SK-N-SH (cell line): ENCODE measurements around the gene EIPR1. TPM values are rescaled to one million over a fixed set of nuclear protein-coding genes. Genes with fewer than 3 reads are reported as not detected.

Experiments
- CTCF ChIA-PET: fragments of 300-600, 350-600 bp; formaldehyde crosslinking; extraction: SDS; loops from one replicate; lab custom pipeline; 2021; lab: Yijun Ruan, JAX
- POLR2A ChIA-PET: fragments of 350-600 bp; sonication (Branson Sonifier 250); formaldehyde crosslinking; extraction: SDS; loops from one replicate; lab custom pipeline; 2020; ENCODE audit warnings: antibody characterized with exemption, inconsistent platforms; lab: Yijun Ruan, JAX
- DNase-seq: peaks from one replicate; pipeline ENCODE4 v3.0.0; 2012
- H2AFZ ChIP-seq: fragments of 200-600 bp; sonication (generic); 2 replicates; pipeline ENCODE4 v1.8.1; 2016; ENCODE audit warnings: antibody characterized with exemption, mild to moderate bottlenecking, low read depth
- H3F3A ChIP-seq: fragments of 200-600 bp; sonication (generic); replicated peaks from 2 replicates; pipeline ENCODE3; 2016; ENCODE audit warnings: antibody characterized with exemption, mild to moderate bottlenecking; ENCODE audit not compliant: insufficient read depth
- H3K27ac ChIP-seq, 2 experiments: fragments of 200-500 bp in 1 of 2; fragments of 200-600 bp in 1 of 2; sonication (Bioruptor generic) in 1 of 2; sonication (generic), shearing (Covaris generic) in 1 of 2; 2 replicates each; pipeline versions ENCODE4 v1.5.1 to v1.6.1; 2014 to 2016; ENCODE audit warnings: low read depth in 2 of 2, inconsistent platforms in 1 of 2, low read length in 1 of 2, mild to moderate bottlenecking in 1 of 2, mixed read lengths in 1 of 2
- H3K27me3 ChIP-seq: fragments of 200-600 bp; sonication (generic), shearing (Covaris generic); 2 replicates; pipeline ENCODE4 v1.6.1; 2016; ENCODE audit warnings: mixed run types; ENCODE audit not compliant: insufficient read depth
- H3K36me3 ChIP-seq, 2 experiments: fragments of 200-500 bp in 1 of 2; fragments of 200-600 bp in 1 of 2; sonication (Bioruptor generic) in 1 of 2; sonication (generic) in 1 of 2; replicated peaks in 1 of 2; 2 replicates each; pipeline versions ENCODE3 to v1.5.1; 2014 to 2016; ENCODE audit warnings: low read length in 1 of 2, mild to moderate bottlenecking in 1 of 2; ENCODE audit not compliant: insufficient read depth in 2 of 2, control insufficient read depth in 1 of 2
- H3K4me1 ChIP-seq, 2 experiments: fragments of 200-500 bp in 1 of 2; fragments of 200-600 bp in 1 of 2; sonication (Bioruptor generic) in 1 of 2; sonication (generic), shearing (Covaris generic) in 1 of 2; 2 replicates each; pipeline versions ENCODE4 v1.5.1 to v1.6.1; 2014 to 2016; ENCODE audit warnings: low read depth in 1 of 2, low read length in 1 of 2, mixed run types in 1 of 2; ENCODE audit not compliant: insufficient read depth in 2 of 2, control insufficient read depth in 1 of 2
- H3K4me2 ChIP-seq: fragments of 200-600 bp; sonication (generic), shearing (Covaris generic); 2 replicates; pipeline ENCODE4 v1.6.1; 2017; ENCODE audit warnings: mixed run types
- H3K4me3 ChIP-seq, 2 experiments: fragments of 200-500 bp in 1 of 2; fragments of 200-600 bp in 1 of 2; sonication (Bioruptor generic) in 1 of 2; sonication (generic), shearing (Covaris generic) in 1 of 2; 2 replicates each; pipeline versions ENCODE4 v1.5.1 to v1.8.1; 2014 to 2016; ENCODE audit warnings: low read depth in 2 of 2, inconsistent platforms in 1 of 2, low read length in 1 of 2, mild to moderate bottlenecking in 1 of 2, mixed read lengths in 1 of 2, moderate library complexity in 1 of 2
- H3K79me2 ChIP-seq: fragments of 200-600 bp; sonication (generic); 2 replicates; pipeline ENCODE4 v1.8.1; 2017; ENCODE audit warnings: mild to moderate bottlenecking; ENCODE audit not compliant: insufficient read depth
- H3K9ac ChIP-seq: fragments of 200-600 bp; sonication (generic); 2 replicates; pipeline ENCODE4 v1.6.1; 2017; ENCODE audit warnings: mixed run types
- H3K9me2 ChIP-seq: fragments of 200-600 bp; sonication (generic); 2 replicates; pipeline ENCODE4 v1.6.1; 2017; ENCODE audit warnings: mixed run types
- H3K9me3 ChIP-seq: fragments of 200-600 bp; sonication (generic); 2 replicates; pipeline ENCODE4 v1.6.1; 2017; ENCODE audit warnings: mixed run types, mild to moderate bottlenecking, moderate library complexity
- H4K20me1 ChIP-seq: fragments of 200-600 bp; sonication (generic); 2 replicates; pipeline ENCODE4 v1.6.1; 2017; ENCODE audit warnings: mild to moderate bottlenecking, mixed run types; ENCODE audit not compliant: insufficient read depth
- CHD2 ChIP-seq: fragments of 150-350 bp; IDR thresholded peaks from 2 replicates; pipeline ENCODE4 v1.6.1; 2018; ENCODE audit warnings: low read length; ENCODE audit not compliant: partially characterized antibody
- ELF1 ChIP-seq: IDR thresholded peaks from 2 replicates; pipeline ENCODE4 v1.4.0; 2012
- EZH2phosphoT487 ChIP-seq: fragments of 200-600 bp; sonication (generic); IDR thresholded peaks from 2 replicates; pipeline ENCODE4 v1.6.1; 2017; ENCODE audit warnings: low read depth, mixed run types, mild to moderate bottlenecking, antibody characterized with exemption, moderate library complexity, borderline replicate concordance
- FOSL2 ChIP-seq: IDR thresholded peaks from 2 replicates; pipeline ENCODE4 v1.4.0; 2012; ENCODE audit warnings: low read depth, mild to moderate bottlenecking, moderate library complexity, borderline replicate concordance
- FOXJ3 ChIP-seq: sonication (generic); formaldehyde crosslinking; IDR thresholded peaks from 2 replicates; pipeline ENCODE4 v1.5.1; 2020; ENCODE audit warnings: mild to moderate bottlenecking, missing genetic modification reagents
- FOXM1 ChIP-seq: IDR thresholded peaks from 2 replicates; pipeline ENCODE4 v1.4.0; 2012; ENCODE audit warnings: low read depth, mild to moderate bottlenecking
- GATA2 ChIP-seq: sonication (generic); formaldehyde crosslinking; IDR thresholded peaks from 2 replicates; pipeline ENCODE4 v1.5.0; 2020; ENCODE audit warnings: mild to moderate bottlenecking, missing genetic modification reagents
- IRF3 ChIP-seq: fragments of 150-350 bp; IDR thresholded peaks from 2 replicates; pipeline ENCODE4 v1.6.1; 2016; ENCODE audit warnings: mild to moderate bottlenecking, low read depth, low read length
- JUND ChIP-seq: IDR thresholded peaks from 2 replicates; pipeline ENCODE4 v1.4.0; 2012
- MEF2A ChIP-seq: IDR thresholded peaks from 2 replicates; pipeline ENCODE4 v1.4.0; 2012; ENCODE audit warnings: low read depth, borderline replicate concordance
- POLR2AphosphoS5 ChIP-seq: IDR thresholded peaks from 2 replicates; pipeline ENCODE4 v1.6.1; 2012; ENCODE audit warnings: low read depth, low read length
- RAD21 ChIP-seq: IDR thresholded peaks from 2 replicates; pipeline ENCODE4 v1.6.1; 2012; ENCODE audit warnings: mild to moderate bottlenecking, low read length
- REST ChIP-seq: IDR thresholded peaks from 2 replicates; pipeline ENCODE4 v1.6.1; 2012; ENCODE audit warnings: mild to moderate bottlenecking, low read depth, low read length, moderate library complexity
- RFX5 ChIP-seq: IDR thresholded peaks from 2 replicates; pipeline ENCODE4 v1.6.1; 2012; ENCODE audit warnings: mild to moderate bottlenecking, improper control_type of control experiment, low read length
- RXRA ChIP-seq: IDR thresholded peaks from 2 replicates; pipeline ENCODE4 v1.4.0; 2012; ENCODE audit warnings: low read depth, mild to moderate bottlenecking, borderline replicate concordance
- SMC3 ChIP-seq: IDR thresholded peaks from 2 replicates; pipeline ENCODE4 v1.6.1; 2012; ENCODE audit warnings: low read depth, low read length, improper control_type of control experiment
- TAF1 ChIP-seq: IDR thresholded peaks from 2 replicates; pipeline ENCODE4 v1.6.1; 2012; ENCODE audit warnings: low read depth, mild to moderate bottlenecking, low read length, moderate library complexity, borderline replicate concordance
- TCF12 ChIP-seq: IDR thresholded peaks from 2 replicates; pipeline ENCODE4 v1.4.0; 2012
- TEAD4 ChIP-seq: IDR thresholded peaks from 2 replicates; pipeline ENCODE4 v1.4.0; 2012; ENCODE audit warnings: mild to moderate bottlenecking, borderline replicate concordance; ENCODE audit not compliant: insufficient read depth
- USF2 ChIP-seq: fragments of 150-350 bp; IDR thresholded peaks from 2 replicates; pipeline ENCODE4 v1.6.1; 2017; ENCODE audit warnings: antibody characterized with exemption, low read length, low read depth, borderline replicate concordance
- WGBS: methylation state at CpG from one replicate; pipeline ENCODE4 v1.1.6; 2017; ENCODE audit warnings: low lambda C conversion rate; 5-methylcytosine and 5-hydroxymethylcytosine counted together
- polyA plus RNA-seq, 3 experiments: library from polyadenylated mRNA; depleted of rRNA; stranded (reverse); fragments of >200 nt; gene quantifications; 2 replicates each; pipeline ENCODE4 v1.2.3, GENCODE V29; 2012

Gene EIPR1
- polyA plus RNA-seq, 1 of the 3 experiments (the other 2 are of a cell fraction) = 85.9 TPM

GRCh38 chr2:3144856-3145255 is 232.8 kb downstream of the EIPR1 start:
- no peak overlapping the region for H3K4me3 ChIP-seq
- no peak overlapping the region for H3K4me2 ChIP-seq
- POLR2A ChIA-PET = interaction anchor here (0.8 kb wide), 1 partner anchor 18 kb away, joined by 3 read pairs; no protein-coding TSS in a partner anchor
- H3K9ac ChIP-seq = no peak overlapping the region
- H3F3A ChIP-seq = no peaks in the 10 kb centered on the region
- H3K27ac ChIP-seq = no peak overlapping the region; a peak in 1 of 4 replicates
- TF ChIP-seq EZH2phosphoT487 = no peak
- TF ChIP-seq RAD21 = no peak
- no peak for TF ChIP-seq GATA2 (CRISPR knock-in tag)
- TF ChIP-seq ELF1 = no peak
- TF ChIP-seq CHD2 = no peak
- no peak for TF ChIP-seq RXRA
- no peak for TF ChIP-seq REST
- no peak for TF ChIP-seq TCF12
- no peak for TF ChIP-seq USF2
- no peak for TF ChIP-seq TEAD4
- TF ChIP-seq FOSL2 = no peak
- TF ChIP-seq MEF2A = no peak
- TF ChIP-seq SMC3 = no peak
- TF ChIP-seq RFX5 = no peak
- TF ChIP-seq FOXJ3 (CRISPR knock-in tag) = no peak
- TF ChIP-seq POLR2AphosphoS5 = no peak
- TF ChIP-seq JUND = no peak
- no peak for TF ChIP-seq FOXM1
- no peak for TF ChIP-seq TAF1
- no peak for TF ChIP-seq IRF3
- H3K27me3 ChIP-seq = no peaks in the 10 kb centered on the region
- peaks cover 0 to 16% of the 10 kb centered on the region in 2 experiments; a peak in 1 of 4 replicates for H3K4me1 ChIP-seq
- H3K9me2 ChIP-seq = no peaks in the 10 kb centered on the region
- DNase-seq = no peak
- CTCF ChIA-PET = interaction anchor here (1.3 kb wide), 1 partner anchor 23 kb away, joined by 3 read pairs; no protein-coding TSS in a partner anchor
- no peaks in the 10 kb centered on the region for H3K36me3 ChIP-seq
- no peak overlapping the region for H2AFZ ChIP-seq
- 61% methylated on average over 6 of the region's 6 CpGs for WGBS
- no peaks in the 10 kb centered on the region for H4K20me1 ChIP-seq
- no peaks in the 10 kb centered on the region for H3K9me3 ChIP-seq
- no peaks in the 10 kb centered on the region for H3K79me2 ChIP-seq
